Activated CD4-positive, CD25-positive, alpha-beta regulatory T cell (primary cell): ENCODE data around the gene LIMCH1.
"Not testable (repeated sequence)": the region's sequence is repeated elsewhere in the genome, so short reads cannot be mapped to it uniquely, and the experiment has no call there.

Experiments used
- DNase-seq, 4 experiments: peaks; one replicate each; lab custom pipeline; 2025; lab: John Stamatoyannopoulos, UW

Gene LIMCH1

DNA sequence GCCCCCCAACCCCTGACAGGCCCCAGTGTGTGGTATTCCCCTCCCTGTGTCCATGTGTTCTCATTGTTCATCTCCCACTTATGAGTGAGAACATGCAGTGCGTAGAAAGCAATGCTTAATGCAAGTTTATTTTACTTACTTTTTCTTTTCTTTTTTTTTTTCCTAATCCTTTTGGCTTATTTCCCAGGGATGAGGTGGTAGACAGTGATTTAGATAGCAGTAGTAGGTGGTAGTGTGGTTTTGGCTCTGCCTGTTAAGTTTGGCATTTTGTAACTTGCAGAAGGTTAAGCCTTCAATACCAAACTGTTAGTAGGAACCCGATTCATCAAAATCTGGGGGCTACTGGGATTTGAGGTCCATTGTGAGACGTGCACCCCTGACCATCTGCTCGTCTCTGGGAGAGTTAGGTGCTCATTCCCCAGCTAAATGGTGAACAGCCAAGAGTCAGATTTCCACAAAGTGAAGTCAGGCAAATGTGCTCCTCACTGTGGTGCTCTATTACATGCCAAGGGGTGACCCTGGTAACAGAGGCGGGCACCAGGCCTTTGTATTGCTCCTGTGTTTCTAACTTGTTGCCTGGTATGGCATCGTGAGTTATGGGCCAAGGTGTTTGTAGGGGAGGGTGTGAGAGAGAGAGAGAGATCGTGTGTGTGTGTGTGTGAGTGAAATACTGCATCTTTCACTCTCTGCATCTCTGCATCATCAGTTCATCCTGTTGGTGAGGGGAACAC, 140.3 kb downstream of the LIMCH1 start:
- DNase-seq, result no peak

DNA sequence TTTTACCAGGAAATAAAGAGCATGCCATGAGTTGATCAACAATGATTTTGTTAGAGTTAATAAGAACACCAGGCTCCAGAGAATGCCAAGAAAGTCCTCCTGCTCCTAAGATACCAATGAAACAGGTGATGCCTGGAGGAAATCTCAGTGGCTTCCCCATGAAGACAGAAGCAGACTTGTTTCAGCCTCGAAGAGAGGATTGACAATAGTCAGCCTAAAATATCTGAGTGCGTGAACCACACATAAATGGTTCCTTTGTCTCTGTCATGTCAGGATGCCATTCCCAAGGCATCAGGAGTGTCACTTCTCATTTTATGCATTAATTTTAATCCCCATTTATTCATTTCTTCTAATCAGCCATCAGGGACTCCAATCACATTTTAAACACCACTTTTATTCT, 141.0 kb downstream of the LIMCH1 start:
- DNase-seq, result no peak

DNA sequence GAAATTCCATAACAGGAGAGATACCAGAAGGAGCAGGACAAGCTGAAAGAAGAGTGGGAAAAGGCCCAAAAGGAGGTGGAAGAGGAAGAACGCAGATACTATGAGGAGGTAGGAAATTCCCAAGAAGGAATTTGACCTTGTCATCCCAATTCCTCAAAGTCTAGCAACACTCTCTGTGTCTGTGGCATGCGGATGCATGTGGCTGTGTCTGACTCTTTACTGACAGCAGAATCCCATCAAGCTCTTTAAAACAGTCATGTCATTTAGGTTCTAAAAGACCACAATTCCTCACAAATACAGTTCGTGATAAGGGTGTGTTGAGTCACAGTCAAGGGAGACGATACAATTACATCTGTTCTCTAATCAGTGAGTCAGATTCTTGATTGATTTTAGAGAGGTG, 142.0 kb downstream of the LIMCH1 start:
- DNase-seq, result no peak

DNA sequence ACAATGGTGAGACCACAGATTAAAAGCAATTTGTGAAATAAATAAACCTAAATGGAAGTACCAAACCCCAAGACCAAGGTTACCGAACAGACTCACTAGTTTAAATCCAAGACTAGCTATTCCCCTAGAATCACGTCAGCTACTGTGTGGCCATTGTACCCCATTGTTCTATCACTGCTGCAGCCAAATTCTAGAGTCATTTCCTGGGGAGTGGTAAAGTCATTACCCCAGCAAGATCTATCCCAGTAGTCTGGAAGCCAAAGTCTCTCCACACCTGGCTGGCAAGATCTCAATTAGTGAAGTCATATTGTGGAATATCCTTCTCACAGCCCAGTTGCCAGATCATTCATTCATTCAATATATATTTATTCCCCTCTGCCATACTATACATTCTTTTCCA, 143.1 kb downstream of the LIMCH1 start:
- no peak for DNase-seq

DNA sequence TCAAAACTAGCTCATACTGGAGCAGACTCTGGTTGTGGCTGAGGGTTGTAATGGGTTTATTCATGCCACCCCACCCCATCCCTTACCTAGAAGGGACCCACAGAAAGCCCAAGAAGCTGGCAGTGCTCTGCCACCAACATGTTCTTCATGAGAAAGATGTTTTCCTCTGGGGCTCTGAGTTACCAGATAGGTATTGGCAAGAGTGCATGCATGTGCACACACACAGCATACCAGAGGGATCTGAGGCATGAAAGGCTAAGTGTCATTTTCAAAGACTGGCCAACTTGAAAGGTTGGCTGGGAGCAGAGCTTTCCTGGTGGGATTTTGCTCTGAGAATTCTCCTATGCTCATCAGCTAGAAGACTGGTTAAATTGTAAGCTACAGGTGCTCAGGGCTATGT, 145.4 kb downstream of the LIMCH1 start:
- DNase-seq, result no peak

DNA sequence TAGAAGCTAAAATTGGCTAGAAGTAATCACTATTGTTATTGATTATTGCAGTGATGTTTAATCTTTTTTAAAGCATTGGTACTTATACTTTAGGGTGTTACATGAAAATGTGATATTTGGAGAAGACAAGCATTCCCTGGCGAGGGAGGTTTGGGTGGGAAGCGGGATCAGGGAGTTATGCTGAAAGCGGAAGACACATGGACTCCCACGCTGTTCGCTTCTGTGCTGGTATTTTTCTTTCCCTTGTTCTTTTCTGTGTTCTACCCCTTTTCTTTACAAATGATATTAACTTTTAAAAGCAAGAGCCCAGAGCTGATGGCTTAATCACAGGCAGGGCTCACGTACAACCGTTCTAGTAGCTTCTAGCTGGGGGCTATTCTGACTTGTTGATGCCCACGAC, 148.9 kb downstream of the LIMCH1 start:
- DNase-seq, result no peak

DNA sequence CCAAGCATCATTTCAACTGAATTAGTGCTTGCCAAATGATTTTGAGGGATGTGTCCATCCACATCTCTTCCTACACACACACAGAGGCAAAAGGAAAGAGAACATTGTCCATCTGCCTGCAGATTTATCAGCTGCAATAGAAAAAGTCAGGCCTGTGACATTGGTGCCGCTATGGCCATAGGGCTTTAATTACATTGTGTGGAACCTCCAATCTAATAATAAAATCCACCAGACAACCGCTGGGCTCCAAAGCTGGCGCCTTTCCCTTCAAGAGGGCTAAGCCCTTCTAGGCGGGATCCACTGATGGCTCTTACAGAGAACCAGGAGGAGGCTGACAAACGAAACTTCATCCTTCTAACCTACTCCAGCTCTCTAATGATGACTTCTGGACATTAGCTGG, 150.0 kb downstream of the LIMCH1 start:
- no peak for DNase-seq

DNA sequence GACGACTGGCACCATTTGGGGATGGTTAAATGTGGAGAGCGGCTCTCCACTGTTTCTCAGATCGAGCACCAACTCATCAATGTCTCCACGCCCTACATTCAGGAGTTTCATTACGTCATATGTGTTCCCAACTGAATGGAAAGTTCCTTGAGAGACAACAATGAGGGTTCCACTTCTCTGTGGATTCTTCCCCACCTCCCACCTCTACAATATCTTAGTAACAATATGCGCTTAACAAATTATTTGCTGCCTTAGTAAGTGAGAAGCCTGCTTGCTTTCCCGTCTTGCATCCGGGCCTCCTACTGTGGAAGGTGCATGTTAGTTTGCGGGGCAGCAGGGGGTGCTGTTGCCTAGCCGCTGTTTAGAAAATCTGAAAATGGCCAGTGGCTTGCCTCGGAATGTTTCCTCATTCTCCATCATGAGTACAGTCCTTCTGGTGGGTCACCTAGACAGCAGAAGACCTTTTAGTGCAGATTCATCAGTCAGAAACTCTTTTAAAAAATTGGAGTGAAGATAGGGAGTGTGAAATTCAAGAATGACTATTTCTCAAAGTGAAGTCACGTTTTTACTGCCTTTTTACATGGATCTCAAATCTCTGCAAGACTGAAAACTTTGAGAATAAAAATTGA, 154.9 kb downstream of the LIMCH1 start:
- no peak for DNase-seq

DNA sequence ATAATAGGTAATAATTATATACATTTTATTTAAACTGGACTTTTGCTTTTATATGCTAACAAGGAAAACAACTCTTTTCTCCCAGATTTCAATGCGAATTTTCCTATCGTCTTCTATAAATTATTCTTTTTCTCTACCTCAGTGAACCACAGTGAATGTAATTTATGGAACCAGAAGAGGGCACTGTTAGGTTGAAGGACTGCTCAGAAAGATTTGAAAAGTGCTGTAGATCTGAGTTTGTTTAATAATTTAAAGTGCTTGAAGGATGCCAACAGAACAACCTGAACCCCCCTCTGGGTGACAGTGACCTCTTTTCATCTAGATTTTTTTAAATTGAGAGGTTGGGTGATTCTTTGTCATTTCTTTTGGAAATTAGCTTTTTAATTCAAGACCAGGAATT, 155.7 kb downstream of the LIMCH1 start:
- DNase-seq, result no peak

DNA sequence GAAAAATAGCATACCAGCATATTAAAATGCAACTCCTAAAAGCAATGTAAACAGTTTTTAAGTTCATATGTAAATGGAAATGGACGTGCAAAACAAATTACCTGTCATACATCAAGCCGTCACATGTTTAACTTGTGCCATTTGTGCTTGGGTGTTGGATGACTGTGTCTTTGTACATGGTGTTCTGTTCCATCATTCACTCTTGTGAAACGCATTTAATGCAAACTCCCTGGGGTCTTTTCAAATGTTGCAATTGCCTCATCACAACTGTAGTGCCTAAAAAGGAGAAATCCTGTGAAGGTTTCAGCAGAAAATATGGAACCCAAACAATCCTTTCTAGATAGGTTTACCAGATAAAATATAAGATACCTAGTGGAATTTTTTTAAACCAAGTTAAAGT, 158.2 kb downstream of the LIMCH1 start:
- no peak for DNase-seq

DNA sequence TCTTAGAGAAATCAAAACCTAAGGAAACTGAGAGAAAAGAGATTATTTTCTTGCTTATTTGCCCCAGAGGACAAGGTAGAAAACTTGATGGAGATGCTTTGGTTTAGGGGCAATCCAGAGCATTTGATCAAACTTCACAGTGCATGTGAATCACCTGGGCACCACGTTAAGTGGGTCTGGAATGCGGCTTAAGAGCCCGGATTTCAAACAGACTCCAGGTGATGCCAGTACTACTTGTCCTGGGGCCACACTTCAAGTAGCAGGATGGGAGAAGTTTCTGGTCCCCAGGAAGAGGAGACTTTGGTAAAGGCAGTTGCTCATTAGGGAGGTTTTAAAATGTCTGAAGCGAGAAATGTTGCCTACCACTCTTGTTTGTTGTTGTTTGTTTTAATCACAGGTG, 158.8 kb downstream of the LIMCH1 start:
- no peak for DNase-seq

DNA sequence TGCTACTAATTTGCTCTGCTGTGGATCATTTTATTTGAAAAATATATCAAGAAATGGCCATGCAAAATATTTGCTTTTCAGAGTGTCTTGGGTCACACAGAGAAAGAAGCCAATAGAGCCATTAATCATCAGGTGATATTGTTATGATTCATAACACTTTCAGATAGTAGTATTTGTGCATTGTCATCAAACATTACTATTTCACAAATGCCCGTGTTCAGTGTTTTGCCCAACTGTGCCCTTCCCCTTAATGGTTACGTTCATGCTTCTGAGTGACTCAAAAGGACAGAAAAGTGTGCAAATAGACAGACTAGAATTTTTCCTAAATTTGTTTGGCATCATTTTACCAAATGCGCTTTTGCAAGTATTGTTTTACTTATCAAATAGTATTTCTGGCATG, 164.0 kb downstream of the LIMCH1 start:
- DNase-seq, result no peak

DNA sequence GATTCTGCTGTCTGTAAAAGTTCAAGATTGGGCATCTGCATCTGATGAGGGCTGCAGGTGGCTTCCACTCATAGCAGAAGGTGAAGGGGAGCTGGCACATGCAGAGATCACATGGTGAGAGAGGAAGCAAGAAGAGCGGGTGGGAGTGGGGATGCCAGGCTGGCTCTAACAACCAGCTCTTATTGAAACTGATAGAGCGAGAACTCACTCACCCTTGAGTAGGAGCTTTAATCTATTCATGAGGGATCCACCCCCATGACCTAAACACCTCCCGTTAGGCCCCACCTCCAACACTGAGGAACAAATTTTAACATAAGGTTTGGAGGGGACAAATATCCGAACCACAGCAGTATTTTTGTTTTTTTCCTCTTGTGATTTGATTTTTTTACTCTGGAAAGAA, 164.8 kb downstream of the LIMCH1 start:
- no peak for DNase-seq

DNA sequence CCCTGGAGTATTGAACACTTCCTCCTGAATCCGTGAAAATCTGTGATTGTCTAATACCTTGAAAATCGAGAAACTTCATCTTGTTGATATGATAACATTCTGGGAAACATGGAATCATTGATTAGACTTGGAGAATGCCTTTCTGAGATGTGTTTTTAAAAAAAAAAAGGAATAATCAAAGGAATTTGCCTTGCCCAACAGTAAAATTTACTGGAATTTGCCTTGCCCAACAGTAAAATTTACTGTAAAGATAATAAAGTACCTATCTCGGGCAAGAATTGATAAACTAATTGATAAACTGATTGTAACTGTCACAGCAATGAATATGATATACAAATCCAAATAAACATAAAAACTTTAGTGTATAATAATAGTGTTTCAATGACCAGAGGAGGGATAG, 165.8 kb downstream of the LIMCH1 start:
- no peak for DNase-seq

DNA sequence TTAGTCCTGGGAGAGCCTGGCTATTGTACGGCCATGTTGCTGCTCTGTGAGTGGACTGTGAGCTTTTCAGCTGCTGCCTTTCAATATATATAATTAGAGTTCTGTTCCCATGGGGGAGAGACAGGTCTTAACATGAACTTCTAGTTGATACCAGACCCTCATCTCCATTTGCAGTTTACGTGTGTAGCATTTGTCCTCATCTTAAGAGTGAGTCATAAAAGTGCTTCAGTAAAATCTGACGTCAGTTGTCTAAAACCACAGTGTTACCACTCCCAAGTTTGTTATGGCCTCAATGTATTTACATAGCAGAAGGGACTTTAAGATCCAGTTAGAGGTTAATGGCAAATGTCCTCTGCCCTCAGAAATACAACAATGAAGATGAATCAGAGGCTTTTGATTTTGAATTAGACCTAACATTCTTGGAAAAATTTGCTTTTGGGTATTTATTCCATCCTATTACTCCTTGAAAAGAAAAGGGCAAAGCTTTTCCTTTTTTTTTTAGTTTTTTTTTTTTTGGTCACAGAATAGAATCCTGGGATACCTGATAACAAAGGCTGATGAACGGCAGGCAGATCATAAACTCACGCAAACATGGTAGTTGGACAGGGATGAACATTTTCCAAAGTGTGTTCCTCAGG, 172.0 kb downstream of the LIMCH1 start:
- DNase-seq, result no peak

DNA sequence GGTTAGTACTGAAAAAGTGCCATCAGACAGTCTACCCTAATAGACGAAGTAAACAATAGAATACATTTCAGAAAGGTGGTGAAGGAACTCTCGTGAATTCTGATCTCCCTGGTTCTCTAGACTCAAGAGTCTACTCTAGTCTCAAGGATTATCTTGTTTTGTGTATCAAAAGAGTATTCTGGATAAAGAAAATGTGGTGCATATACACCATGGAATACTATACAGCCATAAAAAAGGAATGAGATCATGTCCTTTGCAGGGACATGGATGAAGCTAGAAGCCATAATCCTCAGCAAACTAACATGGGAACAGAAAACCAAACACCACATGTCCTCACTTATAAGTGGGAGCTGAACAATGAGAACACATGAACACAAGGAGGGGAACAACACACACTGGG, 173.7 kb downstream of the LIMCH1 start:
- DNase-seq, result not testable (repeated sequence)

DNA sequence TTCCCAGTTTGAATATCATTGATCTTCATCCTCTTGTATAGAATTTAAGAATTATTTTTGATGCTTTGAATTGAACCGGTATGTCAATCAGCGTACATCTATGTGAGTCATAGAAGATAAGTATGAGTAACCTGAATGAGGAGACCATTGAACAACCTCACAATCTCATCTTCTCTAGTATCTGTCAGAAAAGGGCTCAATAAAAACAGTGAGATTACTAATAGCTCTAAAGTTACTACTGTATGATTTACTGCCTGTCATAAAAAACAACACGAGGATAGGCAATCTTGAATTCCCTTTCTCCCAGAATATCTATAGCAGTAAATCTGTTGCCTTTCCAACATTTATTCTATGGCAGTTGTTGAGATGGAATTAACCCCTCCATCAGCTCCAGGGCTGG, 174.5 kb downstream of the LIMCH1 start:
- no peak for DNase-seq

DNA sequence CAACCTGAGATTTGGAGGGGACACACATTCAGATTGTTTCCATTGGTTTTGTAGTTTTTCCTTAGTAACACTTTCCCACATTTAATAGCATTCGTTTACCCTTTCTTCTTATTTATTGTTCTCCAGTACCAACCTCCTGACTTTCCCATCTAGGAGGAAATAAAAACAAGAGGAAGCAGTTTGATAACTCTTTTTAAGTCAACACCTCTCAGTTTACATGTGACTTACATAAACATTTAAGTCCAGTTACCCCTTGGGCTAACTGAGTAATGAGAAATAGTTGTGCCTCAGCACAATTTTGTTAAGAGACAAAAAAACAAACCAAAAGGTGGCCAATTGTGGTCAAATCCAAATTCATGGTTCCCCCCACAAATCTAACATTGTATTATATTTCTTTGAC, 175.8 kb downstream of the LIMCH1 start:
- no peak for DNase-seq

DNA sequence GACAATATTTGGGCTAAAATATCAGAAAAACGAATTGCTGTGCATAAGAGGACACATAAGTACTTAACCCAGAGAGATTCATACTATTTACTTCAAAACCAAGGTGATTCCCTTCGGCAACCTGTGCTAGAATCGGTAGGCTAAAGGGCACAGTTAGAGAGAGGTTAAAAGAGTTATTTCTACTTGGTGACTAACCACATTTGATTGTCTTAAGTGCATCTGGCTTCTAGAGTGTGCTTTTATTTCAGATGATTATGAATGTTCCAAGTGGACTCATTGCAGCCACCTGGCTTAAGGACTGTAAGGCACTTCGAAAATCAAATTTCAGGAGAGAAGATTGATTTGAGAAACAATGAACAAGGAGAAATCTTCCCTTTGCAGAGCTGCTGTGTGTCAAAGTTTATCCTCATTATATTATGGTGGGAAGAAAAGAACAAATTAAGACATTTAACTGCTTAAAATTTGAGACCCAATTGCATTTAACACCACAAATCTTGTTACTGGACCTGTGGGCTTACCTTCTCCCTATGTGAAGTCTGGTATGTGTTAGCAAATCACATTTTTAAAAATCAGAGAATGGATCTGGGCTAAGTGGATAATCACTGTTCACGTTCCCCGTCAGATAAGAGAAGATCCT, 176.5 kb downstream of the LIMCH1 start:
- no peak for DNase-seq

DNA sequence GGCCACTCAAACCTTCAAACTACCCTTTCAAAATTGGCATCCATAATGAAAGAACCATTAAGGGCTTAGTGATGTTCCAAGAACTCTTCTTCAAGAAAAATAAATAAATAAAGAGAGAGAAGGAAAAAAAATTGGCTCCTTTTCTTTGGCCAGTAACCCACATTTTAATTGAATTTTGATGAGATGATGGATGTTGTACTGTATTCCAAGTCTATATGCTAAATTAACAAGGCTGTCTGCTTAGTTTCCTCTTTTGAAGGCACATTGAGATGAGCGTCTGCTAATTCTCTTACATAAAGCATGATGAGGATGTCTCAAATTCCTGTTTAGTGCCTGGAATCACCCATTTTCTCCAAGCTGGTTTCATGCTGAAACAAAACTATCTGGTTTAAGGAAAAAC, 177.2 kb downstream of the LIMCH1 start:
- no peak for DNase-seq

DNA sequence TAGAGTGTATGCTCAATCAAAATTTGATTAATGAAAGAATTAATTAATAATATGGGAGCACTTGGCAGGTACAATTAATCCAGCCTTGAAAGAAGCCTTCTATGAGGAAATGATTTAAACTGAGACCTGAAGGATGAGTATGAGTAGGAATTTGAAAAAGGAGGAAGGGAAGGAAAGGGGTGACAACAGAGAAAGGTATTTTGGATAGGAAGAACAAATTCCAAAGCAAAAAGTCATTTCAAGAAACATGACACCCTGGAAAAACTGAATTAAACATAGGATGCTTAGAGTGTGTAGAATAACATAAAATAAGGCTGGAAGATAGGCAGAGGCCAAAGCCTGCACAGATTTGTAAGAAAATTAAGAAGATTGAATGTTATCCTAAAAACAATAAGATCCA, 180.9 kb downstream of the LIMCH1 start:
- DNase-seq, result no peak

DNA sequence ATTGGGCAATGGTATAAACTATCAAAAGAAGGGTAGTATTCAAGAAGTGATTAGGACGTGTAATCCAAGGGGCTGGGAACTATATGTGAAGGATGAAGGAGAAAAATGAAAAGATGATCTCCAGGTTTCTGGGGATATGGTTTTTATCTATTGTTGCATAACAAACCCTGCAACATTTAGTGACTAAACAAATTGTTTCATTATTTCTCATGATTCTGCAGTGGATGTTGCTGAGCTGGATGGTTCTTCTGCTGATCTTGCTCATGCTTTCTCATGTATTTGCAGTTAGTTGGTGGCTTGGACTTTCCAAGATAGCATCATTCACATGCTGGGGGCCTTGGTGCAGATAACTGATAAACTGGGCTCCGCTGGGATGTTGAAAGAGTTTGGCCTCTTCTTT, 181.5 kb downstream of the LIMCH1 start:
- DNase-seq, result no peak

DNA sequence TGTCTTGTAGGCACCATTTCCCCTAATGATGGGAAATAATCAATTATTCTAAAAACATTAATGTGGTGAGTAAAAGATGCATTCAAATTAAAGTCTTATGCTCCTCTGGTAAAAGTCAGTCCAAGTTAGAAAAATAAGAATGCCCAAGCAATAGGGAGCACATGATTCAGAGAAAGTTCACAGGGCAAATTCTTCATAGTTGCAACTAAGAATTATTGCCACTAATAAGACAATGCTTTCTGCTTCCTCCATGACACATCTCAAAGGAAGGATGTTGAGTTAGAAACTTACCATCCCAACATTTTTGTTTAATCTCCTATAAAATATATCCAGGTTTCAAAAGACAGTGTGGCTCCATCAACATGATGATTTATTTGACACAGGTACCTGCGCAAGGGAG, 184.2 kb downstream of the LIMCH1 start:
- DNase-seq, result no peak
